Measurements from ENCODE around the gene GPN2. TPM values are rescaled to one million over a fixed set of nuclear protein-coding genes. Genes with fewer than 3 reads are reported as not detected.

Gene GPN2
- polyA plus RNA-seq, 2 of the 4 experiments (the other 2 are of a cell fraction): 16.9 to 18.1 TPM

DNA sequence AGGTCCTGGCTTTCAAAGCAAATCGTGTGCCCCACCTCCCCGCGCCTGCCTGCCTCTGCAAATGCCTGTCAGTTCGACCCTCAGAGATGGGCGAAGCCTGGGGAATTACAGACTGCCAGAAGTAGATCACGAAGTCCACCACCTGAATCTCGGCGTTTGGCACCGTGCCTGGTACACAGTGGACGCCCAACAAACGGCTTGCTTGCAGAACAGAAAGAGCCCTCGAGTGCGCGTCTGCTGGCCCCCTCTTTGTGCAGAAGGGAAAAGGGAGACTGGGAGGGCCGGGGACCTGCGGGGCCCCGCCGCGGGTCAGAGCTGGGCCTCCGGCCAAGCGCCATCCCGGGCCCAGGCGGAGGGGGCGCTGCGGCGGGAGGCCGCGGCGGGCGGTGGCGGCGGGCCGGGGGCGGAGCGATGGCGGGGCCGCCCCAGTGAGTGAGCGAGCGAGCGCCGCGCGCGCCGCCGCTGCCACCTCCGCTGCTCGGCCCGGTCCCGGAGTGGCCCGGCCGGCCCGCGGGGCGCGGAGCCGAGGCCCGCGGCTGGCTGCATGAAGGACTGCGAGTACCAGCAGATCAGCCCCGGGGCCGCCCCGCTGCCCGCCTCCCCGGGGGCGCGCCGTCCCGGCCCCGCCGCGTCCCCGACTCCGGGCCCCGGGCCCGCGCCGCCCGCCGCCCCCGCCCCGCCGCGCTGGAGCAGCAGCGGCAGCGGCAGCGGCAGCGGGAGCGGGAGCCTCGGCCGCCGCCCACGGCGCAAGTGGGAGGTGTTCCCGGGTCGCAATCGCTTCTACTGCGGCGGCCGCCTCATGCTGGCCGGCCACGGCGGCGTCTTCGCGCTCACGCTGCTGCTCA is 63.6 kb downstream of the GPN2 start, which contains the start of gene ZDHHC18:
TSS of gene ZDHHC18 (plus strand) at position 428 of the 845 bp plus-strand sequence. CDS start at position 545, 117 bp downstream.
- peaks cover 28% of the 10 kb centered on the region for H3K4me1 ChIP-seq
- H3K9me3 ChIP-seq: no peaks in the 10 kb centered on the region
- CTCF ChIA-PET: interaction anchor here (0.7 to 1.7 kb wide), 8 partner anchors 9 to 60 kb away, joined by 3 to 6 read pairs (median 3); partner anchors contain the start of gene SFN
- no peak for FAIRE-seq
- peak within 1 kb of the TSS; percentile 80 for H3K4me2 ChIP-seq
- POLR2A ChIA-PET: interaction anchor here (0.6 to 1.0 kb wide), 3 partner anchors 23 to 190 kb away, joined by 3 to 7 read pairs (median 6); no protein-coding TSS in a partner anchor
- peak; percentile 39 to 42 for DNase-seq (ENCODE audit: low read depth in 1 of 2, low spot score in 1 of 2)
- peak within 1 kb of the TSS; percentile 75 to 91 for H3K27ac ChIP-seq
- peak; percentile 83 to 87 for ATAC-seq
- TF ChIP-seq ATOH8 (CRISPR knock-in tag; IDR thresholded peaks at IDR 0.05; ENCODE audit: low read depth) (no peak), JUN (IDR thresholded peaks at IDR 0.05) (peak in 1 of 2 experiments; percentile 54; a peak in 3 of 5 replicates), HEYL (CRISPR knock-in tag; IDR thresholded peaks at IDR 0.05) (no peak), NR3C1 (IDR thresholded peaks at IDR 0.05) (no peak), EP300 (IDR thresholded peaks at IDR 0.05) (no peak), ZNF302 (CRISPR knock-in tag; IDR thresholded peaks at IDR 0.05) (no peak), EHF (CRISPR knock-in tag; IDR thresholded peaks at IDR 0.05) (no peak), SMC3 (IDR thresholded peaks at IDR 0.05) (0 out of 3 replicates have a peak, but pooled peaks have one; percentile 6), MAX (IDR thresholded peaks at IDR 0.05) (0 out of 2 replicates have a peak, but pooled peaks have one; percentile 27), POLR2A (IDR thresholded peaks at IDR 0.05; ENCODE audit: low read length) (peak; percentile 73)
- TF ChIP-seq, protein P1, sequence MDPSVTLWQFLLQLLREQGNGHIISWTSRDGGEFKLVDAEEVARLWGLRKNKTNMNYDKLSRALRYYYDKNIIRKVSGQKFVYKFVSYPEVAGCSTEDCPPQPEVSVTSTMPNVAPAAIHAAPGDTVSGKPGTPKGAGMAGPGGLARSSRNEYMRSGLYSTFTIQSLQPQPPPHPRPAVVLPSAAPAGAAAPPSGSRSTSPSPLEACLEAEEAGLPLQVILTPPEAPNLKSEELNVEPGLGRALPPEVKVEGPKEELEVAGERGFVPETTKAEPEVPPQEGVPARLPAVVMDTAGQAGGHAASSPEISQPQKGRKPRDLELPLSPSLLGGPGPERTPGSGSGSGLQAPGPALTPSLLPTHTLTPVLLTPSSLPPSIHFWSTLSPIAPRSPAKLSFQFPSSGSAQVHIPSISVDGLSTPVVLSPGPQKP (IDR thresholded peaks at IDR 0.05; ENCODE audit: low read depth, low read length): no peak
- TF ChIP-seq, protein P2, sequence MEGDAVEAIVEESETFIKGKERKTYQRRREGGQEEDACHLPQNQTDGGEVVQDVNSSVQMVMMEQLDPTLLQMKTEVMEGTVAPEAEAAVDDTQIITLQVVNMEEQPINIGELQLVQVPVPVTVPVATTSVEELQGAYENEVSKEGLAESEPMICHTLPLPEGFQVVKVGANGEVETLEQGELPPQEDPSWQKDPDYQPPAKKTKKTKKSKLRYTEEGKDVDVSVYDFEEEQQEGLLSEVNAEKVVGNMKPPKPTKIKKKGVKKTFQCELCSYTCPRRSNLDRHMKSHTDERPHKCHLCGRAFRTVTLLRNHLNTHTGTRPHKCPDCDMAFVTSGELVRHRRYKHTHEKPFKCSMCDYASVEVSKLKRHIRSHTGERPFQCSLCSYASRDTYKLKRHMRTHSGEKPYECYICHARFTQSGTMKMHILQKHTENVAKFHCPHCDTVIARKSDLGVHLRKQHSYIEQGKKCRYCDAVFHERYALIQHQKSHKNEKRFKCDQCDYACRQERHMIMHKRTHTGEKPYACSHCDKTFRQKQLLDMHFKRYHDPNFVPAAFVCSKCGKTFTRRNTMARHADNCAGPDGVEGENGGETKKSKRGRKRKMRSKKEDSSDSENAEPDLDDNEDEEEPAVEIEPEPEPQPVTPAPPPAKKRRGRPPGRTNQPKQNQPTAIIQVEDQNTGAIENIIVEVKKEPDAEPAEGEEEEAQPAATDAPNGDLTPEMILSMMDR (IDR thresholded peaks at IDR 0.05): peak; percentile 73
- TF ChIP-seq, protein P3, sequence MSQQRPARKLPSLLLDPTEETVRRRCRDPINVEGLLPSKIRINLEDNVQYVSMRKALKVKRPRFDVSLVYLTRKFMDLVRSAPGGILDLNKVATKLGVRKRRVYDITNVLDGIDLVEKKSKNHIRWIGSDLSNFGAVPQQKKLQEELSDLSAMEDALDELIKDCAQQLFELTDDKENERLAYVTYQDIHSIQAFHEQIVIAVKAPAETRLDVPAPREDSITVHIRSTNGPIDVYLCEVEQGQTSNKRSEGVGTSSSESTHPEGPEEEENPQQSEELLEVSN (IDR thresholded peaks at IDR 0.05; ENCODE audit: borderline replicate concordance, low read depth): peak; percentile 41; the same call in 1 of the 2 replicates
- peak within 1 kb of the TSS; percentile 94 for H3K4me3 ChIP-seq
- WGBS (ENCODE audit: missing lambda C conversion rate): 0% methylated on average over 16 of the region's 107 CpGs

Other genes with a start within 250 kb of the GPN2 start
- gene ARID1A, start 194.3 kb downstream of the GPN2 start, polyA plus RNA-seq (2011; rRNA removed): 17.4 and 23.9 TPM in 2 replicates
- 21.4 to 24.1 TPM (median 22.4 TPM) in 3 replicates for gene ARID1A, start 194.3 kb downstream of the GPN2 start, polyA plus RNA-seq (2017; fragmentation: RNase III; extraction: RNeasy Plus Mini Kit Qiagen cat#74134 plus additional on column Dnase treatment)
- gene PIGV, start 102.3 kb downstream of the GPN2 start, polyA plus RNA-seq (2011; rRNA removed): 16.2 and 21.7 TPM in 2 replicates
- 6.1 to 7.0 TPM (median 6.6 TPM) in 3 replicates for gene PIGV, start 102.3 kb downstream of the GPN2 start, polyA plus RNA-seq (2017; fragmentation: RNase III; extraction: RNeasy Plus Mini Kit Qiagen cat#74134 plus additional on column Dnase treatment)
- gene ZDHHC18, start 63.6 kb downstream of the GPN2 start, polyA plus RNA-seq (2011; rRNA removed): 20.0 and 27.0 TPM in 2 replicates
- gene ZDHHC18, start 63.6 kb downstream of the GPN2 start, polyA plus RNA-seq (2017; fragmentation: RNase III; extraction: RNeasy Plus Mini Kit Qiagen cat#74134 plus additional on column Dnase treatment): 15.0 to 16.2 TPM (median 15.7 TPM) in 3 replicates
- 31.0 and 39.8 TPM in 2 replicates for gene SFN, start 27.1 kb downstream of the GPN2 start, polyA plus RNA-seq (2011; rRNA removed)
- gene SFN, start 27.1 kb downstream of the GPN2 start, polyA plus RNA-seq (2017; fragmentation: RNase III; extraction: RNeasy Plus Mini Kit Qiagen cat#74134 plus additional on column Dnase treatment): 114 to 150 TPM (median 141 TPM) in 3 replicates
- gene GPATCH3, start 10.2 kb upstream of the GPN2 start, polyA plus RNA-seq (2011; rRNA removed): 4.9 and 5.4 TPM in 2 replicates
- 7.0 to 8.7 TPM (median 8.3 TPM) in 3 replicates for gene GPATCH3, start 10.2 kb upstream of the GPN2 start, polyA plus RNA-seq (2017; fragmentation: RNase III; extraction: RNeasy Plus Mini Kit Qiagen cat#74134 plus additional on column Dnase treatment)
- not detected in 2 replicates for gene NR0B2, start 23.7 kb upstream of the GPN2 start, polyA plus RNA-seq (2011; rRNA removed)
- not detected in 3 replicates for gene NR0B2, start 23.7 kb upstream of the GPN2 start, polyA plus RNA-seq (2017; fragmentation: RNase III; extraction: RNeasy Plus Mini Kit Qiagen cat#74134 plus additional on column Dnase treatment)
- 54.8 and 79.0 TPM in 2 replicates for gene NUDC, start 31.5 kb upstream of the GPN2 start, polyA plus RNA-seq (2011; rRNA removed)
- 133 to 150 TPM (median 134 TPM) in 3 replicates for gene NUDC, start 31.5 kb upstream of the GPN2 start, polyA plus RNA-seq (2017; fragmentation: RNase III; extraction: RNeasy Plus Mini Kit Qiagen cat#74134 plus additional on column Dnase treatment)
- not detected in 2 replicates for gene KDF1, start 70.2 kb upstream of the GPN2 start, polyA plus RNA-seq (2011; rRNA removed)
- not detected in 3 replicates for gene KDF1, start 70.2 kb upstream of the GPN2 start, polyA plus RNA-seq (2017; fragmentation: RNase III; extraction: RNeasy Plus Mini Kit Qiagen cat#74134 plus additional on column Dnase treatment)
- 113 and 134 TPM in 2 replicates for gene TRNP1, start 103.4 kb upstream of the GPN2 start, polyA plus RNA-seq (2011; rRNA removed)
- 68.5 to 86.3 TPM (median 73.9 TPM) in 3 replicates for gene TRNP1, start 103.4 kb upstream of the GPN2 start, polyA plus RNA-seq (2017; fragmentation: RNase III; extraction: RNeasy Plus Mini Kit Qiagen cat#74134 plus additional on column Dnase treatment)
- 0.27 and 0.36 TPM in 2 replicates for gene TENT5B, start 122.6 kb upstream of the GPN2 start, polyA plus RNA-seq (2011; rRNA removed)
- 0.98 to 1.2 TPM (median 1.0 TPM) in 3 replicates for gene TENT5B, start 122.6 kb upstream of the GPN2 start, polyA plus RNA-seq (2017; fragmentation: RNase III; extraction: RNeasy Plus Mini Kit Qiagen cat#74134 plus additional on column Dnase treatment)